H1 (cell line): ENCODE measurements around the gene TNIK. TPM values are rescaled to one million over a fixed set of nuclear protein-coding genes. Genes with fewer than 3 reads are reported as not detected.
A peak's percentile ranks its signal among the peaks of the same experiment; 100 is the strongest.

ENCODE experiments used
- CTCF ChIA-PET: fragments of 300-600 bp; sonication (Branson Sonifier 250); formaldehyde crosslinking; loops from one replicate; lab custom pipeline; 2021; ENCODE audit not compliant: partially characterized antibody; lab: Charles Lee
- POLR2A ChIA-PET: fragments of 300-600 bp; sonication (Branson Sonifier 250); formaldehyde crosslinking; loops from one replicate; lab custom pipeline; 2021; ENCODE audit warnings: inconsistent platforms; ENCODE audit not compliant: partially characterized antibody; lab: Charles Lee
- DNase-seq, 2 experiments: peaks; one replicate each; pipeline versions ENCODE4 v3.0.0 to v3.0.0-alpha.2; 2010 to 2022; ENCODE audit warnings: low spot score in 2 of 2, low read depth in 1 of 2, mixed read lengths in 1 of 2
- FAIRE-seq: peaks from 2 replicates; lab custom pipeline; 2011; peaks lifted over from hg19 to GRCh38; lab: Jason Lieb, UNC
- H2AFZ ChIP-seq: 2 replicates; pipeline ENCODE4 v1.8.1; 2012; ENCODE audit warnings: low read length, inconsistent platforms
- H2AK5ac ChIP-seq: 2 replicates; pipeline ENCODE4 v1.6.1; 2013; ENCODE audit warnings: low read depth, low read length
- H2BK120ac ChIP-seq: replicated peaks from 2 replicates; pipeline ENCODE3; 2013; ENCODE audit warnings: low read depth, low read length, inconsistent platforms
- H2BK12ac ChIP-seq: 2 replicates; pipeline ENCODE4 v1.6.1; 2013; ENCODE audit warnings: low read depth, low read length
- H2BK15ac ChIP-seq: 2 replicates; pipeline ENCODE4 v1.6.1; 2013; ENCODE audit warnings: low read length
- H2BK20ac ChIP-seq: 2 replicates; pipeline ENCODE4 v1.6.1; 2013; ENCODE audit warnings: low read length
- H2BK5ac ChIP-seq: 2 replicates; pipeline ENCODE4 v1.6.1; 2013; ENCODE audit warnings: low read depth, low read length
- H3K14ac ChIP-seq: 2 replicates; pipeline ENCODE4 v1.6.1; 2013; ENCODE audit warnings: inconsistent platforms; ENCODE audit not compliant: insufficient read length
- H3K18ac ChIP-seq: 2 replicates; pipeline ENCODE4 v1.6.1; 2013; ENCODE audit warnings: low read length; ENCODE audit errors: extremely low read depth
- H3K23ac ChIP-seq: 2 replicates; pipeline ENCODE4 v1.6.1; 2013; ENCODE audit warnings: inconsistent platforms; ENCODE audit not compliant: insufficient read length
- H3K23me2 ChIP-seq: 2 replicates; pipeline ENCODE4 v1.6.1; 2013; ENCODE audit warnings: low read depth, low read length
- H3K27ac ChIP-seq: 2 replicates; pipeline ENCODE4 v1.6.1; 2011; ENCODE audit warnings: low read depth, low read length, inconsistent platforms
- H3K27me3 ChIP-seq, 4 experiments: replicated peaks in 1 of 4; 1 replicate in 1 of 4; 2 replicates in 3 of 4; pipeline versions ENCODE4 v1.6.1 to v1.8.1; 2011 to 2013; ENCODE audit warnings: low read length in 3 of 4, mild to moderate bottlenecking in 3 of 4, inconsistent platforms in 2 of 4, mixed read lengths in 2 of 4, moderate library complexity in 1 of 4; ENCODE audit not compliant: control insufficient read depth in 3 of 4, insufficient read depth in 3 of 4; ENCODE audit errors: extremely low read depth in 1 of 4
- H3K36me3 ChIP-seq, 4 experiments: 2 replicates each; pipeline versions ENCODE4 v1.6.1 to v1.8.1; 2011 to 2013; ENCODE audit warnings: mild to moderate bottlenecking in 4 of 4, low read length in 3 of 4, moderate library complexity in 2 of 4, control low read depth in 1 of 4, inconsistent platforms in 1 of 4; ENCODE audit not compliant: insufficient read depth in 4 of 4, control insufficient read depth in 2 of 4
- H3K4ac ChIP-seq: replicated peaks from 2 replicates; pipeline ENCODE3; 2013; ENCODE audit warnings: low read length, low read depth, mixed read lengths, inconsistent platforms; ENCODE audit not compliant: insufficient read length
- H3K4me1 ChIP-seq, 4 experiments: replicated peaks in 1 of 4; 1 replicate in 1 of 4; 2 replicates in 3 of 4; pipeline versions ENCODE4 v1.6.1 to v1.8.1; 2011 to 2013; ENCODE audit warnings: low read length in 3 of 4, inconsistent platforms in 2 of 4, mixed read lengths in 1 of 4; ENCODE audit not compliant: insufficient read depth in 4 of 4, control insufficient read depth in 3 of 4
- H3K4me2 ChIP-seq, 2 experiments: 2 replicates each; pipeline versions ENCODE4 v1.6.1 to v1.8.1; 2011 to 2013; ENCODE audit warnings: low read depth in 2 of 2, low read length in 2 of 2, control low read depth in 1 of 2, inconsistent platforms in 1 of 2, mild to moderate bottlenecking in 1 of 2; ENCODE audit not compliant: insufficient read depth in 1 of 2
- H3K4me3 ChIP-seq, 4 experiments: fragments of 200-600, 300-600 bp in 1 of 4; sonication (generic), shearing (Covaris generic), sonication (Bioruptor Twin) in 1 of 4; 2 replicates each; pipeline versions ENCODE4 v1.5.1 to v1.8.1; 2011 to 2016; ENCODE audit warnings: low read length in 4 of 4, low read depth in 3 of 4, control low read depth in 2 of 4, inconsistent platforms in 2 of 4, mild to moderate bottlenecking in 2 of 4, mixed read lengths in 1 of 4, moderate library complexity in 1 of 4; ENCODE audit not compliant: insufficient read depth in 2 of 4; ENCODE audit errors: extremely low read depth in 1 of 4
- H3K56ac ChIP-seq: replicated peaks from 2 replicates; pipeline ENCODE3; 2013; ENCODE audit warnings: low read depth, mild to moderate bottlenecking, mixed read lengths, low read length, inconsistent platforms; ENCODE audit not compliant: insufficient read length
- H3K79me1 ChIP-seq: 2 replicates; pipeline ENCODE4 v1.6.1; 2013; ENCODE audit warnings: low read depth, low read length, control low read depth
- H3K79me2 ChIP-seq, 2 experiments: 2 replicates each; pipeline versions ENCODE4 v1.6.1 to v1.8.1; 2012 to 2013; ENCODE audit warnings: low read length in 2 of 2, mild to moderate bottlenecking in 2 of 2, inconsistent platforms in 1 of 2; ENCODE audit not compliant: insufficient read depth in 2 of 2, control insufficient read depth in 1 of 2
- H3K9ac ChIP-seq, 4 experiments: replicated peaks in 1 of 4; 1 replicate in 1 of 4; 2 replicates in 3 of 4; pipeline versions ENCODE4 v1.6.1 to v1.8.1; 2011 to 2013; ENCODE audit warnings: low read depth in 3 of 4, low read length in 3 of 4, control low read depth in 2 of 4, mild to moderate bottlenecking in 2 of 4, moderate library complexity in 2 of 4, inconsistent platforms in 1 of 4; ENCODE audit errors: extremely low read depth in 1 of 4
- H3K9me3 ChIP-seq, 2 experiments: 2 replicates each; pipeline versions ENCODE4 v1.6.1 to v1.8.1; 2012 to 2013; ENCODE audit warnings: mild to moderate bottlenecking in 2 of 2, moderate library complexity in 2 of 2, control low read depth in 1 of 2, inconsistent platforms in 1 of 2, low read depth in 1 of 2, low read length in 1 of 2, mixed read lengths in 1 of 2; ENCODE audit not compliant: insufficient read depth in 2 of 2
- H4K20me1 ChIP-seq, 2 experiments: replicated peaks in 1 of 2; 2 replicates each; pipeline versions ENCODE3 to v1.8.1; 2011 to 2013; ENCODE audit warnings: inconsistent platforms in 2 of 2, low read length in 2 of 2, mild to moderate bottlenecking in 1 of 2; ENCODE audit not compliant: insufficient read depth in 2 of 2, control insufficient read depth in 1 of 2
- H4K5ac ChIP-seq: 2 replicates; pipeline ENCODE4 v1.6.1; 2013; ENCODE audit warnings: low read length, low read depth, mixed read lengths, inconsistent platforms; ENCODE audit not compliant: insufficient read length
- H4K8ac ChIP-seq: 2 replicates; pipeline ENCODE4 v1.8.0; 2013; ENCODE audit warnings: mild to moderate bottlenecking, moderate library complexity, low read length, inconsistent platforms; ENCODE audit not compliant: insufficient read depth; ENCODE audit errors: extremely low read depth
- H4K91ac ChIP-seq: replicated peaks from 2 replicates; pipeline ENCODE3; 2013; ENCODE audit warnings: low read length, mixed read lengths, inconsistent platforms; ENCODE audit not compliant: insufficient read length
- CREB1 ChIP-seq: IDR thresholded peaks from 2 replicates; pipeline ENCODE4 v1.6.1; 2012; ENCODE audit warnings: inconsistent platforms
- GABPA ChIP-seq: IDR thresholded peaks from 2 replicates; pipeline ENCODE4 v1.6.1; 2011; ENCODE audit warnings: mild to moderate bottlenecking, low read length, moderate library complexity, borderline replicate concordance; ENCODE audit not compliant: insufficient read depth
- HDAC6 ChIP-seq: IDR thresholded peaks from one replicate; pipeline ENCODE4 v1.7.1; 2012; ENCODE audit warnings: low read depth, mild to moderate bottlenecking, inconsistent platforms, low read length, moderate library complexity
- NRF1 ChIP-seq: IDR thresholded peaks from 2 replicates; pipeline ENCODE4 v1.6.1; 2011; ENCODE audit warnings: mild to moderate bottlenecking, low read depth, low read length, improper control_type of control experiment
- RNF2 ChIP-seq: fragments of 200-900, 300-1000 bp; sonication (generic); IDR thresholded peaks from 2 replicates; pipeline ENCODE4 v1.7.1; 2016; ENCODE audit warnings: borderline replicate concordance, low read depth, mild to moderate bottlenecking, antibody characterized with exemption, low read length; ENCODE audit not compliant: poor library complexity, severe bottlenecking; ENCODE audit errors: missing control alignments
- SP1 ChIP-seq: IDR thresholded peaks from 2 replicates; pipeline ENCODE4 v1.6.1; 2011; ENCODE audit warnings: low read depth, low read length
- SP4 ChIP-seq: IDR thresholded peaks from 2 replicates; pipeline ENCODE4 v1.6.1; 2012; ENCODE audit warnings: low read length, inconsistent platforms
- SUZ12 ChIP-seq: fragments of 200-600 bp; sonication (generic); IDR thresholded peaks from 2 replicates; pipeline ENCODE4 v1.6.1; 2012; ENCODE audit warnings: mild to moderate bottlenecking, inconsistent platforms, low read length, moderate library complexity, mixed read lengths
- ZNF274 ChIP-seq: IDR thresholded peaks from 2 replicates; pipeline ENCODE4 v1.7.0; 2012; ENCODE audit warnings: low read length, borderline replicate concordance; ENCODE audit errors: extremely low read depth
- WGBS, 2 experiments: shearing (Covaris generic) in 1 of 2; methylation state at CpG; one replicate each; pipeline versions ENCODE4 v1.1.6 to v1.1.7; 2013 to 2015; ENCODE audit warnings: low lambda C conversion rate in 2 of 2, mixed read lengths in 2 of 2, inconsistent platforms in 1 of 2, low coverage in 1 of 2, missing lambda C conversion rate in 1 of 2; ENCODE audit not compliant: insufficient replicate concordance in 2 of 2, insufficient coverage in 1 of 2, insufficient read length in 1 of 2; ENCODE audit errors: extremely low coverage in 1 of 2, missing lambda C conversion rate in 1 of 2; 5-methylcytosine and 5-hydroxymethylcytosine counted together
- polyA plus RNA-seq, 7 experiments: library from polyadenylated mRNA; depleted of rRNA in 3 of 7; stranded (reverse) in 5 of 7; unstranded in 2 of 7; fragments of >200 nt in 5 of 7; fragments of 200-250 nt in 2 of 7; gene quantifications; 1 replicate in 5 of 7; 2 replicates in 1 of 7; 4 replicates in 1 of 7; pipeline versions ENCODE4 v1.2.1 to v1.2.3, GENCODE V29; 2011 to 2013; ENCODE audit warnings: missing spikeins in 2 of 7, mixed read lengths in 2 of 7
- total RNA-seq: library from RNA; stranded (reverse); fragmentation: NEBNext Ultra II Directional; extraction: Animal tissue kit (Norgen Biotek cat#: 25700); gene quantifications from 2 replicates; pipeline ENCODE4 v1.2.1, GENCODE V29; 2021
- TF ChIP-seq, protein P1 (sequence below): IDR thresholded peaks from 2 replicates; pipeline ENCODE4 v1.6.1; 2011; ENCODE audit warnings: low read depth, mild to moderate bottlenecking, low read length; ENCODE audit not compliant: insufficient read depth

The TNIK gene
- total and polyA plus RNA-seq, 2 of the 8 experiments (the other 6 are each of a cell fraction or from before 2014, with no cell fraction given), result 7.4 to 42.0 TPM

- peak overlapping the region; percentile 21; the same call in 1 of the 2 replicates for H2BK5ac ChIP-seq
- peak in 1 of 2 experiments; percentile 70 for DNase-seq
- no peak overlapping the region for H3K14ac ChIP-seq
- ChIA-PET POLR2A (interaction anchor here (0.6 to 2.5 kb wide), 8 partner anchors 18 to 591 kb away, joined by 3 to 9 read pairs (median 4); no protein-coding TSS in a partner anchor), CTCF (interaction anchor here (0.6 to 2.7 kb wide), 3 partner anchors 13 to 497 kb away, joined by 3 to 8 read pairs (median 5); no protein-coding TSS in a partner anchor)
- peaks cover 22% of the 10 kb centered on the region for H3K23me2 ChIP-seq
- no peak overlapping the region for H3K56ac ChIP-seq
- no peak overlapping the region for H2AK5ac ChIP-seq
- no peak overlapping the region for H4K91ac ChIP-seq
- WGBS, 2 experiments, result 3% methylated on average over 26 of the region's 36 CpGs; no CpG with 5 or more reads in 1 of the 2 experiments
- H3K18ac ChIP-seq, result peak overlapping the region; percentile 43; the same call in 1 of the 2 replicates
- no peak for FAIRE-seq
- peak overlapping the region; percentile 32 for H3K4ac ChIP-seq
- no peaks in the 10 kb centered on the region for H4K20me1 ChIP-seq
- H3K27me3 ChIP-seq, result peaks cover 0 to 12% (median 6%) of the 10 kb centered on the region in 4 experiments; a peak in 4 of 7 replicates
- H3K79me2 ChIP-seq, result peaks cover 0 to 46% of the 10 kb centered on the region in 2 experiments; a peak in 3 of 4 replicates
- H3K36me3 ChIP-seq, result no peaks in the 10 kb centered on the region
- peaks cover 8 to 23% (median 15%) of the 10 kb centered on the region in 4 experiments; a peak in 6 of 7 replicates for H3K4me1 ChIP-seq
- peak overlapping the region; percentile 64 to 85 (median 80) for H3K4me3 ChIP-seq
- H4K8ac ChIP-seq, result peak overlapping the region; percentile 11
- H3K4me2 ChIP-seq, result peak overlapping the region; percentile 86 to 91
- peak overlapping the region; percentile 27 for H2BK12ac ChIP-seq
- H2BK20ac ChIP-seq, result peak overlapping the region; percentile 26; the same call in 1 of the 2 replicates
- H4K5ac ChIP-seq, result peak overlapping the region; percentile 42
- no peak overlapping the region; the same call in 1 of the 2 replicates for H2BK15ac ChIP-seq
- H3K9me3 ChIP-seq, result no peaks in the 10 kb centered on the region
- no peak overlapping the region for H3K27ac ChIP-seq
- no peak overlapping the region for H3K23ac ChIP-seq
- no peaks in the 10 kb centered on the region for H3K79me1 ChIP-seq
- no peak overlapping the region for H2BK120ac ChIP-seq
- H3K9ac ChIP-seq, result peak overlapping the region in 3 of 4 experiments; percentile 16 to 42 (median 32); a peak in 3 of 7 replicates
- peak overlapping the region; percentile 77 for H2AFZ ChIP-seq
- TF ChIP-seq SP4, result no peak
- no peak for TF ChIP-seq HDAC6
- TF ChIP-seq NRF1, result no peak
- peak; percentile 35 for TF ChIP-seq RNF2
- TF ChIP-seq SUZ12, result peak; percentile 45; the same call in 1 of the 2 replicates
- no peak for TF ChIP-seq ZNF274
- no peak for TF ChIP-seq GABPA
- TF ChIP-seq CREB1, result no peak
- TF ChIP-seq, protein P1, sequence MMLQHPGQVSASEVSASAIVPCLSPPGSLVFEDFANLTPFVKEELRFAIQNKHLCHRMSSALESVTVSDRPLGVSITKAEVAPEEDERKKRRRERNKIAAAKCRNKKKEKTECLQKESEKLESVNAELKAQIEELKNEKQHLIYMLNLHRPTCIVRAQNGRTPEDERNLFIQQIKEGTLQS, result no peak
- no peak for TF ChIP-seq SP1
These were observed 866 bp downstream of the TNIK start for GRCh38 chr3:171459137-171459941.
